ENCODE data around the gene NEDD4L. TPM values are rescaled to one million over a fixed set of nuclear protein-coding genes. Genes with fewer than 3 reads are reported as not detected.

The NEDD4L gene
- total and polyA plus RNA-seq, 4 donors: 10.2 to 20.3 (median 13.2) TPM

GRCh38 chr18:58181988-58182387 is 138.0 kb downstream of the NEDD4L start:
- Histone ChIP-seq H3K4me3 (ENCODE audit: low read depth in 1 of 3, low read length in 3 of 3) (no peak overlapping the region), H3K27ac (ENCODE audit: low read depth in 1 of 2, low read length in 2 of 2) (no peak overlapping the region), H3K4me1 (ENCODE audit: control insufficient read depth in 4 of 4, insufficient read depth in 4 of 4, low read length in 3 of 4) (peaks cover 2 to 12% (median 7%) of the 10 kb centered on the region in 4 donors), H3K27me3 (ENCODE audit: control insufficient read depth in 4 of 4, insufficient read depth in 4 of 4, low read length in 3 of 4) (no peaks in the 10 kb centered on the region), H3K36me3 (ENCODE audit: control insufficient read depth in 4 of 4, insufficient read depth in 3 of 4, low read depth in 1 of 4, low read length in 3 of 4) (no peaks in the 10 kb centered on the region), H3K9ac (ENCODE audit: low read depth in 1 of 2, low read length in 2 of 2) (no peak overlapping the region), H3K9me3 (ENCODE audit: control insufficient read depth in 4 of 4, low read length in 3 of 4) (no peaks in the 10 kb centered on the region)
- no peak for DNase-seq (ENCODE audit: low spot score)
- 97% methylated on average over 2 of the region's 2 CpGs for WGBS
- TF ChIP-seq JUND (IDR thresholded peaks at IDR 0.05) (no peak), FOXA1 (IDR thresholded peaks at IDR 0.05) (no peak), FOXA2 (IDR thresholded peaks at IDR 0.05) (no peak), EGR1 (IDR thresholded peaks at IDR 0.05; ENCODE audit: low read depth in 2 of 2) (no peak), HNF4G (IDR thresholded peaks at IDR 0.05) (no peak), RAD21 (IDR thresholded peaks at IDR 0.05) (no peak)
- TF ChIP-seq, protein P1, sequence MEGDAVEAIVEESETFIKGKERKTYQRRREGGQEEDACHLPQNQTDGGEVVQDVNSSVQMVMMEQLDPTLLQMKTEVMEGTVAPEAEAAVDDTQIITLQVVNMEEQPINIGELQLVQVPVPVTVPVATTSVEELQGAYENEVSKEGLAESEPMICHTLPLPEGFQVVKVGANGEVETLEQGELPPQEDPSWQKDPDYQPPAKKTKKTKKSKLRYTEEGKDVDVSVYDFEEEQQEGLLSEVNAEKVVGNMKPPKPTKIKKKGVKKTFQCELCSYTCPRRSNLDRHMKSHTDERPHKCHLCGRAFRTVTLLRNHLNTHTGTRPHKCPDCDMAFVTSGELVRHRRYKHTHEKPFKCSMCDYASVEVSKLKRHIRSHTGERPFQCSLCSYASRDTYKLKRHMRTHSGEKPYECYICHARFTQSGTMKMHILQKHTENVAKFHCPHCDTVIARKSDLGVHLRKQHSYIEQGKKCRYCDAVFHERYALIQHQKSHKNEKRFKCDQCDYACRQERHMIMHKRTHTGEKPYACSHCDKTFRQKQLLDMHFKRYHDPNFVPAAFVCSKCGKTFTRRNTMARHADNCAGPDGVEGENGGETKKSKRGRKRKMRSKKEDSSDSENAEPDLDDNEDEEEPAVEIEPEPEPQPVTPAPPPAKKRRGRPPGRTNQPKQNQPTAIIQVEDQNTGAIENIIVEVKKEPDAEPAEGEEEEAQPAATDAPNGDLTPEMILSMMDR (IDR thresholded peaks at IDR 0.05; ENCODE audit: low read depth, low read length, missing input control): no peak

GRCh38 chr18:58183226-58183625 is 139.2 kb downstream of the NEDD4L start:
- 66% methylated on average over 4 of the region's 4 CpGs for WGBS
- H3K9ac ChIP-seq (ENCODE audit: low read depth in 1 of 2, low read length in 2 of 2): no peak overlapping the region
- no peaks in the 10 kb centered on the region for H3K36me3 ChIP-seq (ENCODE audit: control insufficient read depth in 4 of 4, insufficient read depth in 3 of 4, low read depth in 1 of 4, low read length in 3 of 4)
- DNase-seq (ENCODE audit: low spot score): no peak
- no peaks in the 10 kb centered on the region for H3K27me3 ChIP-seq (ENCODE audit: control insufficient read depth in 4 of 4, insufficient read depth in 4 of 4, low read length in 3 of 4)
- H3K27ac ChIP-seq (ENCODE audit: low read depth in 1 of 2, low read length in 2 of 2): no peak overlapping the region
- TF ChIP-seq YY1 (IDR thresholded peaks at IDR 0.05) (no peak), FOXA1 (IDR thresholded peaks at IDR 0.05) (no peak), RAD21 (IDR thresholded peaks at IDR 0.05) (no peak), TAF1 (conservative IDR thresholded peaks at IDR 0.05) (no peak), JUND (IDR thresholded peaks at IDR 0.05) (no peak), HNF4A (conservative IDR thresholded peaks at IDR 0.05) (no peak), ZBTB33 (IDR thresholded peaks at IDR 0.05) (no peak), GABPA (IDR thresholded peaks at IDR 0.05 in 1 of 2, conservative IDR thresholded peaks at IDR 0.05 in 1 of 2) (no peak), ATF3 (IDR thresholded peaks at IDR 0.05) (no peak), SP1 (IDR thresholded peaks at IDR 0.05) (no peak), FOXA2 (IDR thresholded peaks at IDR 0.05) (no peak), NR2F2 (IDR thresholded peaks at IDR 0.05) (no peak)
- TF ChIP-seq, protein P1 (IDR thresholded peaks at IDR 0.05; ENCODE audit: low read depth, low read length, missing input control): no peak
- H3K4me3 ChIP-seq (ENCODE audit: low read depth in 1 of 3, low read length in 3 of 3): no peak overlapping the region
- no peaks in the 10 kb centered on the region for H3K9me3 ChIP-seq (ENCODE audit: control insufficient read depth in 4 of 4, low read length in 3 of 4)
- peaks cover 0 to 12% (median 7%) of the 10 kb centered on the region in 4 donors for H3K4me1 ChIP-seq (ENCODE audit: control insufficient read depth in 4 of 4, insufficient read depth in 4 of 4, low read length in 3 of 4)

Data from liver (tissue), 9 donors.